Measurements from ENCODE around the gene CDH23.

CDH23 gene

GRCh38 chr10:71372882-71373495, 23.7 kb upstream of the CDH23 start:
- TF ChIP-seq RARB (CRISPR knock-in tag; IDR thresholded peaks at IDR 0.05) (no peak), TCF4 (CRISPR knock-in tag; IDR thresholded peaks at IDR 0.05; ENCODE audit: borderline replicate concordance) (no peak), ZNF8 (CRISPR knock-in tag; IDR thresholded peaks at IDR 0.05) (no peak), OSR1 (CRISPR knock-in tag; IDR thresholded peaks at IDR 0.05) (no peak), ZFP3 (CRISPR knock-in tag; IDR thresholded peaks at IDR 0.05) (no peak), ZNF565 (CRISPR knock-in tag; conservative IDR thresholded peaks at IDR 0.05; ENCODE audit: low read depth) (no peak), SNAI2 (CRISPR knock-in tag; IDR thresholded peaks at IDR 0.05) (no peak), PATZ1 (CRISPR knock-in tag; IDR thresholded peaks at IDR 0.05; ENCODE audit: borderline replicate concordance) (no peak), BACH2 (CRISPR knock-in tag; IDR thresholded peaks at IDR 0.05; ENCODE audit: borderline replicate concordance) (no peak), GLIS3 (CRISPR knock-in tag; IDR thresholded peaks at IDR 0.05) (no peak)
- ATAC-seq, result no peak

GRCh38 chr10:71374481-71375233, 22.1 kb upstream of the CDH23 start:
- ATAC-seq, result no peak
- no peak for TF ChIP-seq BACH2 (CRISPR knock-in tag; IDR thresholded peaks at IDR 0.05; ENCODE audit: borderline replicate concordance)
- no peak for TF ChIP-seq ZNF70 (CRISPR knock-in tag; IDR thresholded peaks at IDR 0.05)
- TF ChIP-seq CREB5 (CRISPR knock-in tag; IDR thresholded peaks at IDR 0.05; ENCODE audit: low read depth), result no peak
- TF ChIP-seq TSHZ2 (CRISPR knock-in tag; IDR thresholded peaks at IDR 0.05), result no peak
- no peak for TF ChIP-seq GLIS3 (CRISPR knock-in tag; IDR thresholded peaks at IDR 0.05)
- no peak for TF ChIP-seq ZFP30 (CRISPR knock-in tag; IDR thresholded peaks at IDR 0.05)
- TF ChIP-seq OSR1 (CRISPR knock-in tag; IDR thresholded peaks at IDR 0.05), result no peak
- no peak for TF ChIP-seq PATZ1 (CRISPR knock-in tag; IDR thresholded peaks at IDR 0.05; ENCODE audit: borderline replicate concordance)
- TF ChIP-seq ZC3H10 (CRISPR knock-in tag; IDR thresholded peaks at IDR 0.05), result no peak
- TF ChIP-seq POU6F1 (CRISPR knock-in tag; IDR thresholded peaks at IDR 0.05; ENCODE audit: borderline replicate concordance, low read depth), result no peak
- no peak for TF ChIP-seq ARNTL (CRISPR knock-in tag; IDR thresholded peaks at IDR 0.05; ENCODE audit: borderline replicate concordance, low read depth)
- TF ChIP-seq ESRRG (CRISPR knock-in tag; IDR thresholded peaks at IDR 0.05), result no peak
- TF ChIP-seq TCF4 (CRISPR knock-in tag; IDR thresholded peaks at IDR 0.05; ENCODE audit: borderline replicate concordance), result no peak
- TF ChIP-seq PPARA (CRISPR knock-in tag; IDR thresholded peaks at IDR 0.05; ENCODE audit: borderline replicate concordance), result no peak
- no peak for TF ChIP-seq ZNF565 (CRISPR knock-in tag; conservative IDR thresholded peaks at IDR 0.05; ENCODE audit: low read depth)
- TF ChIP-seq CSRNP3 (CRISPR knock-in tag; IDR thresholded peaks at IDR 0.05), result no peak
- TF ChIP-seq CSDC2 (CRISPR knock-in tag; IDR thresholded peaks at IDR 0.05), result no peak
- no peak for TF ChIP-seq TOX (CRISPR knock-in tag; IDR thresholded peaks at IDR 0.05; ENCODE audit: borderline replicate concordance)
- no peak for TF ChIP-seq ZFP3 (CRISPR knock-in tag; IDR thresholded peaks at IDR 0.05)
- TF ChIP-seq RARB (CRISPR knock-in tag; IDR thresholded peaks at IDR 0.05), result no peak
